Skeletal muscle satellite cell (primary cell): ENCODE data around the gene GAS2L3. TPM values are rescaled to one million over a fixed set of nuclear protein-coding genes. Genes with fewer than 3 reads are reported as not detected.

Source experiments
- H3K27me3 ChIP-seq: 2 replicates; pipeline ENCODE4 v1.7.0; 2013; ENCODE audit warnings: low read length; ENCODE audit not compliant: control insufficient read depth, insufficient read depth
- H3K36me3 ChIP-seq: 2 replicates; pipeline ENCODE4 v1.7.0; 2013; ENCODE audit warnings: mild to moderate bottlenecking, control low read depth, low read length; ENCODE audit not compliant: insufficient read depth
- H3K4me1 ChIP-seq: 2 replicates; pipeline ENCODE4 v1.7.0; 2013; ENCODE audit warnings: low read length; ENCODE audit not compliant: control insufficient read depth, insufficient read depth
- H3K4me2 ChIP-seq: 2 replicates; pipeline ENCODE4 v1.7.0; 2013; ENCODE audit warnings: mild to moderate bottlenecking, low read length
- H3K4me3 ChIP-seq: 2 replicates; pipeline ENCODE4 v1.7.0; 2013; ENCODE audit warnings: low read length
- H3K9ac ChIP-seq: 2 replicates; pipeline ENCODE4 v1.7.0; 2013; ENCODE audit warnings: mild to moderate bottlenecking, low read depth, low read length, moderate library complexity
- H3K9me3 ChIP-seq: replicated peaks from 2 replicates; pipeline ENCODE4 v1.7.0; 2013; ENCODE audit warnings: mild to moderate bottlenecking, control low read depth, low read length
- total RNA-seq: library from RNA; depleted of rRNA; stranded (reverse); fragments of >200 nt; gene quantifications from 2 replicates; pipeline ENCODE4 v1.2.3, GENCODE V29; 2012; rRNA removed

The GAS2L3 gene
- total RNA-seq, result 15.1 and 23.3 TPM in 2 replicates

GRCh38 chr12:100573292-100574186, at the start of gene GAS2L3:
TSS of gene GAS2L3 (plus strand) at chr12:100573684. CDS start at chr12:100594905, 21,221 bp downstream.
- Histone ChIP-seq H3K4me2 (peak within 1 kb of the TSS; percentile 89), H3K4me1 (peaks cover 25% of the 10 kb centered on the region), H3K9ac (peak within 1 kb of the TSS; percentile 85)

GRCh38 chr12:100528034-100528433, 45.5 kb upstream of the GAS2L3 start:
- Histone ChIP-seq H3K9me3 (no peaks in the 10 kb centered on the region), H3K36me3 (no peaks in the 10 kb centered on the region), H3K4me3 (no peak overlapping the region), H3K9ac (no peak overlapping the region), H3K4me2 (no peak overlapping the region), H3K4me1 (no peaks in the 10 kb centered on the region), H3K27me3 (peaks cover 14% of the 10 kb centered on the region)

More at GRCh38 chr12:100573292-100574186, at the start of gene GAS2L3:
- peak within 1 kb of the TSS; percentile 94 for H3K4me3 ChIP-seq
- no peaks in the 10 kb centered on the region for H3K9me3 ChIP-seq
- H3K36me3 ChIP-seq, result no peaks in the 10 kb centered on the region
- no peaks in the 10 kb centered on the region for H3K27me3 ChIP-seq

GRCh38 chr12:100528471-100529127, 44.9 kb upstream of the GAS2L3 start:
- Histone ChIP-seq H3K9ac (no peak overlapping the region), H3K9me3 (no peaks in the 10 kb centered on the region), H3K4me3 (no peak overlapping the region), H3K27me3 (peaks cover 14% of the 10 kb centered on the region), H3K36me3 (no peaks in the 10 kb centered on the region), H3K4me1 (no peaks in the 10 kb centered on the region), H3K4me2 (no peak overlapping the region)

GRCh38 chr12:100529756-100530350, 43.6 kb upstream of the GAS2L3 start:
- no peak overlapping the region for H3K4me2 ChIP-seq
- H3K36me3 ChIP-seq, result no peaks in the 10 kb centered on the region
- H3K27me3 ChIP-seq, result peaks cover 14% of the 10 kb centered on the region
- H3K9ac ChIP-seq, result no peak overlapping the region
- no peaks in the 10 kb centered on the region for H3K9me3 ChIP-seq
- H3K4me3 ChIP-seq, result no peak overlapping the region
- H3K4me1 ChIP-seq, result no peaks in the 10 kb centered on the region

GRCh38 chr12:100533376-100533775, 40.1 kb upstream of the GAS2L3 start:
- Histone ChIP-seq H3K4me1 (no peaks in the 10 kb centered on the region), H3K9me3 (no peaks in the 10 kb centered on the region), H3K9ac (no peak overlapping the region), H3K4me3 (no peak overlapping the region), H3K4me2 (no peak overlapping the region), H3K27me3 (peaks cover 14% of the 10 kb centered on the region), H3K36me3 (no peaks in the 10 kb centered on the region)

GRCh38 chr12:100534625-100535227, 38.8 kb upstream of the GAS2L3 start:
- H3K4me2 ChIP-seq, result no peak overlapping the region
- H3K9me3 ChIP-seq, result no peaks in the 10 kb centered on the region
- peaks cover 14% of the 10 kb centered on the region for H3K27me3 ChIP-seq
- H3K9ac ChIP-seq, result no peak overlapping the region
- no peak overlapping the region for H3K4me3 ChIP-seq
- no peaks in the 10 kb centered on the region for H3K4me1 ChIP-seq
- no peaks in the 10 kb centered on the region for H3K36me3 ChIP-seq

- no peaks in the 10 kb centered on the region for H3K4me1 ChIP-seq
- H3K9me3 ChIP-seq, result no peaks in the 10 kb centered on the region
- no peak overlapping the region for H3K4me3 ChIP-seq
- H3K4me2 ChIP-seq, result no peak overlapping the region
- H3K27me3 ChIP-seq, result no peaks in the 10 kb centered on the region
- H3K36me3 ChIP-seq, result no peaks in the 10 kb centered on the region
- no peak overlapping the region for H3K9ac ChIP-seq
Measured at GRCh38 chr12:100539202-100539601, 34.3 kb upstream of the GAS2L3 start.

GRCh38 chr12:100544165-100544564, 29.3 kb upstream of the GAS2L3 start:
- H3K9ac ChIP-seq, result no peak overlapping the region
- H3K9me3 ChIP-seq, result no peaks in the 10 kb centered on the region
- H3K4me3 ChIP-seq, result no peak overlapping the region
- no peaks in the 10 kb centered on the region for H3K27me3 ChIP-seq
- no peaks in the 10 kb centered on the region for H3K4me1 ChIP-seq
- no peak overlapping the region for H3K4me2 ChIP-seq
- H3K36me3 ChIP-seq, result no peaks in the 10 kb centered on the region

- no peaks in the 10 kb centered on the region for H3K36me3 ChIP-seq
- H3K27me3 ChIP-seq, result no peaks in the 10 kb centered on the region
- H3K4me1 ChIP-seq, result no peaks in the 10 kb centered on the region
- no peak overlapping the region for H3K4me2 ChIP-seq
- H3K9me3 ChIP-seq, result no peaks in the 10 kb centered on the region
- H3K9ac ChIP-seq, result no peak overlapping the region
- no peak overlapping the region for H3K4me3 ChIP-seq
Measured at GRCh38 chr12:100545092-100545491, 28.4 kb upstream of the GAS2L3 start.

- H3K36me3 ChIP-seq, result no peaks in the 10 kb centered on the region
- H3K4me2 ChIP-seq, result no peak overlapping the region
- H3K4me3 ChIP-seq, result no peak overlapping the region
- H3K9ac ChIP-seq, result no peak overlapping the region
- no peaks in the 10 kb centered on the region for H3K9me3 ChIP-seq
- H3K27me3 ChIP-seq, result no peaks in the 10 kb centered on the region
- H3K4me1 ChIP-seq, result no peaks in the 10 kb centered on the region
Measured at GRCh38 chr12:100553936-100554335, 19.5 kb upstream of the GAS2L3 start.

GRCh38 chr12:100554608-100555077, 18.8 kb upstream of the GAS2L3 start:
- Histone ChIP-seq H3K9me3 (no peaks in the 10 kb centered on the region), H3K36me3 (no peaks in the 10 kb centered on the region), H3K4me2 (no peak overlapping the region), H3K27me3 (no peaks in the 10 kb centered on the region), H3K4me1 (no peaks in the 10 kb centered on the region), H3K4me3 (no peak overlapping the region), H3K9ac (no peak overlapping the region)
